ENCODE data around the gene CHKA.

CHKA gene

GRCh38 chr11:68071281-68072048, 49.7 kb downstream of the CHKA start:
- DNase-seq (ENCODE audit: low spot score) = no peak

GRCh38 chr11:68067991-68068390, 53.2 kb downstream of the CHKA start:
- DNase-seq (ENCODE audit: low spot score) = no peak

GRCh38 chr11:68066742-68067141, 54.4 kb downstream of the CHKA start:
- no peak for DNase-seq (ENCODE audit: low spot score)

- no peak for DNase-seq (ENCODE audit: low spot score)
Measured at GRCh38 chr11:68065841-68066240, 55.3 kb downstream of the CHKA start.

- DNase-seq (ENCODE audit: low spot score) = no peak
Measured at GRCh38 chr11:68064926-68065325, 56.3 kb downstream of the CHKA start.

- no peak for DNase-seq (ENCODE audit: low spot score)
Measured at GRCh38 chr11:68061508-68061907, 59.7 kb downstream of the CHKA start.

- no peak for DNase-seq (ENCODE audit: low spot score)
Measured at GRCh38 chr11:68057807-68058206, 63.4 kb downstream of the CHKA start.

GRCh38 chr11:68056317-68057285, 64.6 kb downstream of the CHKA start:
- DNase-seq (ENCODE audit: low spot score) = no peak

- no peak for DNase-seq (ENCODE audit: low spot score)
Measured at GRCh38 chr11:68053981-68054812, 67.0 kb downstream of the CHKA start.

GRCh38 chr11:68053117-68053516, 68.1 kb downstream of the CHKA start:
- no peak for DNase-seq (ENCODE audit: low spot score)

GRCh38 chr11:68052137-68052873, 68.9 kb downstream of the CHKA start:
- no peak for DNase-seq (ENCODE audit: low spot score)

- DNase-seq (ENCODE audit: low spot score) = no peak
Measured at GRCh38 chr11:68051191-68052136, 69.7 kb downstream of the CHKA start.

- no peak for DNase-seq (ENCODE audit: low spot score)
Measured at GRCh38 chr11:68050371-68050841, 70.8 kb downstream of the CHKA start.

- DNase-seq (ENCODE audit: low spot score) = no peak
Measured at GRCh38 chr11:68049509-68050370, 71.4 kb downstream of the CHKA start.

- DNase-seq (ENCODE audit: low spot score) = no peak
Measured at GRCh38 chr11:68048681-68049508, 72.3 kb downstream of the CHKA start.

GRCh38 chr11:68047437-68048290, 73.5 kb downstream of the CHKA start:
- DNase-seq (ENCODE audit: low spot score) = no peak

GRCh38 chr11:68044898-68045351, 76.3 kb downstream of the CHKA start:
- no peak for DNase-seq (ENCODE audit: low spot score)

Measured in germinal center (tissue), 1 donor.